ENCODE data around the gene IL16. TPM values are rescaled to one million over a fixed set of nuclear protein-coding genes. Genes with fewer than 3 reads are reported as not detected.

Gene IL16
- total RNA-seq, 1 experiment from 2014 or later, result 0.81 TPM

GRCh38 chr15:81182031-81182755, 14.5 kb upstream of the IL16 start:
- H3K4me2 ChIP-seq (ENCODE audit: low read length), result no peak overlapping the region
- no peak overlapping the region for H2AFZ ChIP-seq (ENCODE audit: low read depth, low read length, poor library complexity, severe bottlenecking)
- ChIA-PET CTCF (no interaction called here), RAD21 (ENCODE audit: low non-redundant PET in 1 of 2, low total read pairs in 2 of 2, uncharacterized antibody in 2 of 2, unreplicated experiment in 2 of 2) (no interaction called here), POLR2A (no interaction called here)
- no peaks in the 10 kb centered on the region for H3K9me3 ChIP-seq (ENCODE audit: control insufficient read depth in 1 of 2, insufficient read depth in 1 of 2, low read depth in 1 of 2, low read length in 2 of 2)
- no peaks in the 10 kb centered on the region for H3K79me2 ChIP-seq (ENCODE audit: insufficient read depth, low read length)
- H3K9me2 ChIP-seq (ENCODE audit: insufficient read depth), result no peaks in the 10 kb centered on the region
- no TSS peak for BruUV-seq (replicated peaks)
- H3K36me3 ChIP-seq (ENCODE audit: control insufficient read depth in 1 of 2, insufficient read depth in 2 of 2, low read length in 2 of 2), result no peaks in the 10 kb centered on the region
- H3K27ac ChIP-seq (ENCODE audit: low read depth, low read length), result no peak overlapping the region
- no peak for ATAC-seq
- TF ChIP-seq CEBPB (IDR thresholded peaks at IDR 0.05; ENCODE audit: low read depth) (no peak), EZH2phosphoT487 (IDR thresholded peaks at IDR 0.05; ENCODE audit: borderline replicate concordance) (no peak), SP1 (IDR thresholded peaks at IDR 0.05; ENCODE audit: low read depth) (no peak), SIN3A (IDR thresholded peaks at IDR 0.05; ENCODE audit: low read depth) (no peak), POLR2A (IDR thresholded peaks at IDR 0.05; ENCODE audit: borderline replicate concordance, extremely low read depth, insufficient read depth, insufficient read length) (no peak), ELF1 (IDR thresholded peaks at IDR 0.05; ENCODE audit: borderline replicate concordance, low read depth) (no peak)
- DNase-seq (ENCODE audit: low read depth, low spot score), result no peak
- H3K4me1 ChIP-seq (ENCODE audit: control insufficient read depth in 1 of 2, insufficient read depth in 2 of 2, low read length in 2 of 2), result no peaks in the 10 kb centered on the region
- no peak overlapping the region for H3K9ac ChIP-seq (ENCODE audit: low read length)
- H3K27me3 ChIP-seq (ENCODE audit: insufficient read depth, low read length), result peaks cover 41% of the 10 kb centered on the region
- H3K4me3 ChIP-seq (replicated peaks in 1 of 2; ENCODE audit: low read depth in 1 of 2, low read length in 2 of 2), result no peak overlapping the region
- H4K20me1 ChIP-seq (ENCODE audit: insufficient read depth), result no peaks in the 10 kb centered on the region
- intact Hi-C loops (cut with micrococcal nuclease), result no loop called here

- Histone ChIP-seq H3K27me3 (ENCODE audit: insufficient read depth, low read length) (peaks cover 41% of the 10 kb centered on the region), H3K9me3 (ENCODE audit: control insufficient read depth in 1 of 2, insufficient read depth in 1 of 2, low read depth in 1 of 2, low read length in 2 of 2) (no peaks in the 10 kb centered on the region), H3K4me2 (ENCODE audit: low read length) (no peak overlapping the region), H2AFZ (ENCODE audit: low read depth, low read length, poor library complexity, severe bottlenecking) (no peak overlapping the region), H3K4me3 (replicated peaks in 1 of 2; ENCODE audit: low read depth in 1 of 2, low read length in 2 of 2) (no peak overlapping the region), H3K27ac (ENCODE audit: low read depth, low read length) (no peak overlapping the region), H3K9ac (ENCODE audit: low read length) (no peak overlapping the region), H4K20me1 (ENCODE audit: insufficient read depth) (no peaks in the 10 kb centered on the region), H3K79me2 (ENCODE audit: insufficient read depth, low read length) (no peaks in the 10 kb centered on the region), H3K36me3 (ENCODE audit: control insufficient read depth in 1 of 2, insufficient read depth in 2 of 2, low read length in 2 of 2) (no peaks in the 10 kb centered on the region), H3K4me1 (ENCODE audit: control insufficient read depth in 1 of 2, insufficient read depth in 2 of 2, low read length in 2 of 2) (no peaks in the 10 kb centered on the region), H3K9me2 (ENCODE audit: insufficient read depth) (no peaks in the 10 kb centered on the region)
- BruUV-seq (replicated peaks), result no TSS peak
- CTCF ChIA-PET, result interaction anchor here (1.6 kb wide), 1 partner anchor 83 kb away, joined by 4 read pairs; no protein-coding TSS in a partner anchor
- TF ChIP-seq EZH2 (IDR thresholded peaks at IDR 0.05) (no peak), EGR1 (IDR thresholded peaks at IDR 0.05; ENCODE audit: low read depth) (no peak), POLR2AphosphoS5 (IDR thresholded peaks at IDR 0.05; ENCODE audit: low read depth, low read length) (no peak), CEBPB (IDR thresholded peaks at IDR 0.05; ENCODE audit: low read depth) (no peak), JUND (IDR thresholded peaks at IDR 0.05) (no peak), SIN3A (IDR thresholded peaks at IDR 0.05; ENCODE audit: low read depth) (no peak), FOSL1 (IDR thresholded peaks at IDR 0.05; ENCODE audit: low read depth) (no peak), CTCF (IDR thresholded peaks at IDR 0.05 in 2 of 3, conservative IDR thresholded peaks at IDR 0.05 in 1 of 3; ENCODE audit: borderline replicate concordance in 1 of 3, insufficient read depth in 1 of 3, low read depth in 2 of 3, low read length in 2 of 3) (no peak)
- DNase-seq (ENCODE audit: low read depth, low spot score) (no peak), ATAC-seq (no peak)
- POLR2A ChIA-PET, result no interaction called here
- intact Hi-C loops (cut with micrococcal nuclease), result no loop called here
- RAD21 ChIA-PET (ENCODE audit: low non-redundant PET in 1 of 2, low total read pairs in 2 of 2, uncharacterized antibody in 2 of 2, unreplicated experiment in 2 of 2), result no interaction called here
Observed at GRCh38 chr15:81182756-81183438, 13.8 kb upstream of the IL16 start.

Measured in HCT116 (cell line).